Fibroblast of the aortic adventitia (primary cell): ENCODE results near the gene ID2. TPM values are rescaled to one million over a fixed set of nuclear protein-coding genes. Genes with fewer than 3 reads are reported as not detected.
"Not testable (repeated sequence)": the region's sequence is repeated elsewhere in the genome, so short reads cannot be mapped to it uniquely, and the experiment has no call there.

Experiments used
- DNase-seq: peaks from one replicate; pipeline ENCODE4 v3.0.0-alpha.2; 2010; ENCODE audit warnings: low read depth
- H3K4me3 ChIP-seq: 2 replicates; pipeline ENCODE4 v1.5.1; 2011; ENCODE audit warnings: low read depth, mild to moderate bottlenecking, control low read depth, low read length, moderate library complexity
- total RNA-seq: library from RNA; depleted of rRNA; stranded (reverse); fragments of >200 nt; gene quantifications from 2 replicates; pipeline ENCODE4 v1.2.3, GENCODE V29; 2012; ENCODE audit warnings: low replicate concordance
- TF ChIP-seq, protein P1 (sequence below): IDR thresholded peaks from 2 replicates; pipeline ENCODE4 v1.5.1; 2011; ENCODE audit warnings: mild to moderate bottlenecking, low read length, control low read depth, inconsistent platforms; ENCODE audit not compliant: insufficient read depth

The ID2 gene
- total RNA-seq, 1 donor, result 207 TPM

DNA sequence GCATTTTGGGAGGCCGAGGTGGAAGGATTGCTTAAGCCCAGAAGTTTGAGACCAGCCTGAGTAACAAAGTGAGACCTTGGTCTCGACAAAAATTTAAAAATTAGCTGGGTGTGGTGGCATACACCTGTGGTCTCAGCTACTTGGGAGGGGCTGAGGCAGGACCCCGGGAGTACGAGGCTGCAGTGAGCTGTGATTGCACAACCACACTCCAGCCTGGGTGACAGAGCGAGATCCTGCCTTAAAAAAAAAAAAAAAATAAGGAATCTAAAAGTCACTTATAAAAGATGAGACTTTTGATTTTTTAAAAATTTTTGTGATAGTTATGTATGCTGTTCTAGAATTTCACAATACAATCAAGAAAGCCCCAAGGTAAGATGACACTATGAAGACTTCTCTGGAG lies 33.1 kb downstream of the ID2 start:
- no peak for DNase-seq
- TF ChIP-seq, protein P1, sequence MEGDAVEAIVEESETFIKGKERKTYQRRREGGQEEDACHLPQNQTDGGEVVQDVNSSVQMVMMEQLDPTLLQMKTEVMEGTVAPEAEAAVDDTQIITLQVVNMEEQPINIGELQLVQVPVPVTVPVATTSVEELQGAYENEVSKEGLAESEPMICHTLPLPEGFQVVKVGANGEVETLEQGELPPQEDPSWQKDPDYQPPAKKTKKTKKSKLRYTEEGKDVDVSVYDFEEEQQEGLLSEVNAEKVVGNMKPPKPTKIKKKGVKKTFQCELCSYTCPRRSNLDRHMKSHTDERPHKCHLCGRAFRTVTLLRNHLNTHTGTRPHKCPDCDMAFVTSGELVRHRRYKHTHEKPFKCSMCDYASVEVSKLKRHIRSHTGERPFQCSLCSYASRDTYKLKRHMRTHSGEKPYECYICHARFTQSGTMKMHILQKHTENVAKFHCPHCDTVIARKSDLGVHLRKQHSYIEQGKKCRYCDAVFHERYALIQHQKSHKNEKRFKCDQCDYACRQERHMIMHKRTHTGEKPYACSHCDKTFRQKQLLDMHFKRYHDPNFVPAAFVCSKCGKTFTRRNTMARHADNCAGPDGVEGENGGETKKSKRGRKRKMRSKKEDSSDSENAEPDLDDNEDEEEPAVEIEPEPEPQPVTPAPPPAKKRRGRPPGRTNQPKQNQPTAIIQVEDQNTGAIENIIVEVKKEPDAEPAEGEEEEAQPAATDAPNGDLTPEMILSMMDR, result no peak
- no peak overlapping the region for H3K4me3 ChIP-seq

- peak; percentile 3 for DNase-seq
- TF ChIP-seq, protein P1, result no peak
- no peak overlapping the region for H3K4me3 ChIP-seq
Measured at GRCh38 chr2:8719528-8719927, 37.7 kb downstream of the ID2 start.

GRCh38 chr2:8720741-8721140 lies 38.9 kb downstream of the ID2 start:
- H3K4me3 ChIP-seq, result no peak overlapping the region
- TF ChIP-seq, protein P1, result no peak

DNA sequence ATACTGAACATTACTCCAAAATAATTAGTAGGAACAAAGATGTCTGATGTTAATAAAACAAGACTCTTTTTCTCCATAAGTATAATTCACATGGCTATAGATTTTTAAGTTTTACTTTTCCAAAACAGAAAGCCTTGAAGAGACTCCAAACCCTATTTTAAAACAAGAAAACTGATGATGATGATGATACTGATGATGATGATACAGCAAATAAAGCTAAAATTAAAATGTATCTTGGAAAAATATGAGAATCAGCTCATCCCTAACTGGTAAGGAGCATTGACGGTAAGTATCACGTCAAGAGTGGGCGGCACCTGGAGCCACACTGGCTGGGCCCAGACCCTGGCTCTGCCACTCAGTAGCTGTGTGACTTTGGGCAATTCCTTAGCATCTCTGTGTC lies 39.6 kb downstream of the ID2 start:
- no peak overlapping the region for H3K4me3 ChIP-seq

More at GRCh38 chr2:8720741-8721140, 38.9 kb downstream of the ID2 start:
- DNase-seq, result no peak

GRCh38 chr2:8722986-8723385 lies 41.1 kb downstream of the ID2 start:
- DNase-seq, result no peak
- H3K4me3 ChIP-seq, result no peak overlapping the region
- TF ChIP-seq, protein P1, result no peak

More for the DNA sequence above, 39.6 kb downstream of the ID2 start:
- TF ChIP-seq, protein P1, result no peak
- no peak for DNase-seq

- DNase-seq, result no peak
- H3K4me3 ChIP-seq, result no peak overlapping the region
- TF ChIP-seq, protein P1, result no peak
Measured at GRCh38 chr2:8725838-8726237, 44.0 kb downstream of the ID2 start.

- TF ChIP-seq, protein P1, result no peak
- H3K4me3 ChIP-seq, result no peak overlapping the region
- no peak for DNase-seq
Measured at GRCh38 chr2:8728305-8729015, 46.6 kb downstream of the ID2 start.

DNA sequence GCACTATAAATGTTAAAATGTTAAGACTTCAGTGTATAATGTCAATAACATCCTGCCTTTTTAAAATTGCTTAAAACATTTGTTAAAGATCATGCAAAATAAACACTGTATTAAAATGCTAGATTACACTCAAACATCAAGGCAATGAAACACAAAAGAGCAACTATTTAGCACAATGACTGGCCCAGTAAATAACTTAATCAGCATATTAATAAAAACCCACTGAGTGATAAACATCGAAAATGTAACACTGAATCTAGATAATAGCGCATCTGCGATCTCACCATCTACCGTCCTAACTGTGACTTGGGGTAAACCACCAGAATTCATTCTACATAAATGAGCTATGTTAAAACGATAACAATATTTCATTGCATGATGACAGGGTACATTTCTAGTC lies 47.2 kb downstream of the ID2 start:
- DNase-seq, H3K4me3 ChIP-seq: not testable (repeated sequence)
